ENCODE measurements around the gene LRRC8A.

The LRRC8A gene

DNA sequence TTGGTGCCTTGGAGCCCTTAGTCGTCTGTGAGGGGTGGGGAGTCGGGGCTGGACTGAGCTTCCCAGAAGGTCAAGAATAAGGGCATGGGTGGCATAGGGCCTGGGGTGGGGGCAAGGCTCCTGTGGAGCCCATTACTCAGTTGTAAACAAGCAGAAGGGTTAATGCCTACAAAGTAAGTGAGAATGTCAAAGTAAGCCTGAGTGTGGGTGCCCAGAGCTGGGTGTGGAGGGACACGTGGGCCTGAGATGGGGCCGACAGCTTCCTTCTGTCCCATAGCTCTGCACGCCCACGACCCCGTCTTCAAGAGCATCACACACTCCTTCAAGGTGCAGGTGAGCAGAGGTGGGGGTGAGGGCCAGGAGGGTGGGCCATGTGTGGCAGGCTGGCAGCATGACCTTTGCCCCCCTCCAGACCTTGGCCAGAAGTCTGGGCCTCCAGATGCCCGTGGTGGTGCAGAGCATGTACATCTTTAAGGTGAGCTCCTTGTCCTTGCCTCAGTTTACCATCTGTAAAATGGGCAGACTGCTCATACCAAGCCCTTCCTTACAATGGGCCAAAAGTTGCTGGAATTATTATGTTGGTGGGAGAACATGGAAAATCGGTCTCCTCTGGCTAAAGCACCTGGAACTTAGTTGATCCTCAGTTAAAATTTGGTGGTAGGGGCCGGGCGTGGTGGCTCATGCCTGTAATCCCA, 54.4 kb downstream of the LRRC8A start:
- Histone ChIP-seq H3K4me2 (ENCODE audit: low read depth, low read length, poor library complexity, severe bottlenecking) (no peak overlapping the region), H3K27me3 (ENCODE audit: insufficient read depth, low read length, poor library complexity, severe bottlenecking) (no peaks in the 10 kb centered on the region), H3K4me3 (ENCODE audit: low read length, poor library complexity, severe bottlenecking) (no peak overlapping the region), H4K20me1 (ENCODE audit: insufficient read depth, low read length, poor library complexity, severe bottlenecking) (no peaks in the 10 kb centered on the region), H2AFZ (ENCODE audit: low read length) (no peak overlapping the region), H3K9me2 (replicated peaks; ENCODE audit: low read depth, low read length) (no peaks in the 10 kb centered on the region), H3K4me1 (ENCODE audit: insufficient read depth, low read length, poor library complexity, severe bottlenecking) (no peaks in the 10 kb centered on the region), H3F3A (ENCODE audit: low read depth) (no peaks in the 10 kb centered on the region), H3K9me3 (ENCODE audit: insufficient read depth, low read depth, low read length) (no peaks in the 10 kb centered on the region), H3K36me3 (ENCODE audit: insufficient read depth, low read length) (no peaks in the 10 kb centered on the region), H3K79me2 (ENCODE audit: insufficient read depth, low read length) (no peaks in the 10 kb centered on the region), H3K9ac (ENCODE audit: low read depth, low read length, poor library complexity, severe bottlenecking) (no peak overlapping the region)
- no peak for TF ChIP-seq EZH2phosphoT487 (IDR thresholded peaks at IDR 0.05; ENCODE audit: borderline replicate concordance)
- TF ChIP-seq, protein P1, sequence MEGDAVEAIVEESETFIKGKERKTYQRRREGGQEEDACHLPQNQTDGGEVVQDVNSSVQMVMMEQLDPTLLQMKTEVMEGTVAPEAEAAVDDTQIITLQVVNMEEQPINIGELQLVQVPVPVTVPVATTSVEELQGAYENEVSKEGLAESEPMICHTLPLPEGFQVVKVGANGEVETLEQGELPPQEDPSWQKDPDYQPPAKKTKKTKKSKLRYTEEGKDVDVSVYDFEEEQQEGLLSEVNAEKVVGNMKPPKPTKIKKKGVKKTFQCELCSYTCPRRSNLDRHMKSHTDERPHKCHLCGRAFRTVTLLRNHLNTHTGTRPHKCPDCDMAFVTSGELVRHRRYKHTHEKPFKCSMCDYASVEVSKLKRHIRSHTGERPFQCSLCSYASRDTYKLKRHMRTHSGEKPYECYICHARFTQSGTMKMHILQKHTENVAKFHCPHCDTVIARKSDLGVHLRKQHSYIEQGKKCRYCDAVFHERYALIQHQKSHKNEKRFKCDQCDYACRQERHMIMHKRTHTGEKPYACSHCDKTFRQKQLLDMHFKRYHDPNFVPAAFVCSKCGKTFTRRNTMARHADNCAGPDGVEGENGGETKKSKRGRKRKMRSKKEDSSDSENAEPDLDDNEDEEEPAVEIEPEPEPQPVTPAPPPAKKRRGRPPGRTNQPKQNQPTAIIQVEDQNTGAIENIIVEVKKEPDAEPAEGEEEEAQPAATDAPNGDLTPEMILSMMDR (conservative IDR thresholded peaks at IDR 0.05; ENCODE audit: low read length), result no peak

DNA sequence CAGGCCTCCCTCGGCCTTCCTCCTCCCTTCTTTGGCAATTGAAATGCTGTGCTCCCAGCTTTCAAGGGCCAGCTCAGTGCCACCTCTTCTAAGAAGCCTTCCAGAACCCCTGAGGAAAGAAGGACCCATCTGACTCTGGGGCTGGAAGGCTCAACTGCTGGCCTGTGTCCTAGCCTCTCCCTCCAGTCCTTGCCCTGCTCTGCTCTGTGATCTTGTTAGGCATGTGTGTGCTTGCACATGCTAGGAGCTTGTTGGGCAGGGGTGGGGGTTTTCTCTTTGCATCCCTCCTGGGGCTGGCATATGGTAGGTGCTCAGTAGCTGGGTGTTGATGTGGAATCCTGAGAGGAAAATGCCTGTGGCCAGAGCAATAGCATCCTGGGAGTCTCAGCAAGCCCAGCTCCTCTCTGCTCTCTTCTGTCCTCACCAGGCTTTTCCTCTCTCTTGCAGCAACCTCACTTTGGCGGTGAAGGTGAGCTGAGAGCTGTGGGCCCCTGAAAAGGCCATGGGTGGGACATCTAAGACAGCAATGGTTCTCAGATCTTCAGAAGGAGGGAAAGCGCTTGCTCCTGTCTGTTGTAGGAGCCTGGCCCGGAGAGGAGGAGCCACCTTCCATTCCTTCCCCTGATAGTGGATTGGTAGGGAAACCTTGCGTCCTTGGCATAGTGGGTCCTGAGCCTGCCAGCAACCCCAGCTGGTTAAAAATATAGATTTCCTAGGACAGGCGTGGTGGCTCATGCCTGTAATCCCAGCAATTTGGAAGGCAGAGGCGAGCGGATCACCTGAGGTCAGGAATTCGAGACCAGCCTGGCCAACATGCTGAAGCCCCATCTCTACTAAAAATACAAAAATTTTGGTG, 55.6 kb downstream of the LRRC8A start:
- Histone ChIP-seq H3F3A (ENCODE audit: low read depth) (no peaks in the 10 kb centered on the region), H3K36me3 (ENCODE audit: insufficient read depth, low read length) (no peaks in the 10 kb centered on the region), H2AFZ (ENCODE audit: low read length) (no peak overlapping the region), H3K4me2 (ENCODE audit: low read depth, low read length, poor library complexity, severe bottlenecking) (no peak overlapping the region), H3K9ac (ENCODE audit: low read depth, low read length, poor library complexity, severe bottlenecking) (no peak overlapping the region), H3K79me2 (ENCODE audit: insufficient read depth, low read length) (no peaks in the 10 kb centered on the region), H3K4me1 (ENCODE audit: insufficient read depth, low read length, poor library complexity, severe bottlenecking) (no peaks in the 10 kb centered on the region), H3K4me3 (ENCODE audit: low read length, poor library complexity, severe bottlenecking) (no peak overlapping the region), H4K20me1 (ENCODE audit: insufficient read depth, low read length, poor library complexity, severe bottlenecking) (no peaks in the 10 kb centered on the region), H3K9me3 (ENCODE audit: insufficient read depth, low read depth, low read length) (no peaks in the 10 kb centered on the region), H3K9me2 (replicated peaks; ENCODE audit: low read depth, low read length) (no peaks in the 10 kb centered on the region), H3K27me3 (ENCODE audit: insufficient read depth, low read length, poor library complexity, severe bottlenecking) (no peaks in the 10 kb centered on the region)
- TF ChIP-seq, protein P1 (conservative IDR thresholded peaks at IDR 0.05; ENCODE audit: low read length), result no peak
- TF ChIP-seq EZH2phosphoT487 (IDR thresholded peaks at IDR 0.05; ENCODE audit: borderline replicate concordance), result no peak

DNA sequence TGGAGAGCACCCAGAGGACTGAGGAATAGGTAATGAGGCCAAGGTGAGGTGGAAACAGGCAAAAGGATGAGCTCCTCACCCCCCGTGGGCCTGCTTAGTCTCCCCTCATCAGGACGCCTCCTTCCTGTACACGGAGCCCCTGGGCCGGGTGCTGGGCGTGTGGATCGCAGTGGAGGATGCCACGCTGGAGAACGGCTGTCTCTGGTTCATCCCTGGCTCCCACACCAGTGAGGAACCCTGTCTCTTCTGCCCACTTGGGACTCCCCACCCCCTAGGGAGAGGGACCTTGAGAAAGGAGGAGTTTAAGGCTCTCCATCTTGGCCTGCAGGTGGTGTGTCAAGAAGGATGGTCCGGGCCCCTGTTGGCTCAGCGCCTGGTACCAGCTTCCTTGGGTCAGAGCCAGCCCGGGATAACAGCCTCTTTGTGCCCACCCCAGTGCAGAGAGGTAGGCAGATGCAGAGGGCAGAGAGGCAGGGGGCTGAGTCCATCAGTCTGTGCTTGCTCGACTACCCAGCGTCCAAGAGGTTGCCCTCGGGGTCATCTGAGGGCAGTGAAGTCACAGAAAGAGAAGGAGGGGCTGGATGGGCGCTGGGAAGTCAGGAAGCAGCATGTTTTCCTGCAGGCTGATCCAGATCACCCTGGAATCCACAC, 58.5 kb downstream of the LRRC8A start:
- Histone ChIP-seq H3K36me3 (ENCODE audit: insufficient read depth, low read length) (no peaks in the 10 kb centered on the region), H3K27me3 (ENCODE audit: insufficient read depth, low read length, poor library complexity, severe bottlenecking) (no peaks in the 10 kb centered on the region), H3K4me3 (ENCODE audit: low read length, poor library complexity, severe bottlenecking) (no peak overlapping the region), H3K4me2 (ENCODE audit: low read depth, low read length, poor library complexity, severe bottlenecking) (no peak overlapping the region), H3F3A (ENCODE audit: low read depth) (no peaks in the 10 kb centered on the region), H3K9me2 (replicated peaks; ENCODE audit: low read depth, low read length) (no peaks in the 10 kb centered on the region), H3K79me2 (ENCODE audit: insufficient read depth, low read length) (no peaks in the 10 kb centered on the region), H4K20me1 (ENCODE audit: insufficient read depth, low read length, poor library complexity, severe bottlenecking) (no peaks in the 10 kb centered on the region), H3K9ac (ENCODE audit: low read depth, low read length, poor library complexity, severe bottlenecking) (no peak overlapping the region), H3K9me3 (ENCODE audit: insufficient read depth, low read depth, low read length) (no peaks in the 10 kb centered on the region), H2AFZ (ENCODE audit: low read length) (no peak overlapping the region), H3K4me1 (ENCODE audit: insufficient read depth, low read length, poor library complexity, severe bottlenecking) (no peaks in the 10 kb centered on the region)
- no peak for TF ChIP-seq EZH2phosphoT487 (IDR thresholded peaks at IDR 0.05; ENCODE audit: borderline replicate concordance)
- TF ChIP-seq, protein P1 (conservative IDR thresholded peaks at IDR 0.05; ENCODE audit: low read length), result no peak
